WERI-Rb-1 (cell line): ENCODE data around the gene MEOX2.

ENCODE experiments used
- DNase-seq: peaks from one replicate; pipeline ENCODE4 v3.0.0-alpha.2; 2020
- H3K27ac ChIP-seq: fragments of 250-450 bp; sonication (Bioruptor Pico); 2 replicates; pipeline ENCODE4 v1.5.1; 2020; ENCODE audit warnings: mild to moderate bottlenecking, moderate library complexity
- H3K27me3 ChIP-seq: fragments of 250-450 bp; sonication (Bioruptor Pico); 2 replicates; pipeline ENCODE4 v1.5.1; 2021; ENCODE audit warnings: mild to moderate bottlenecking, low read depth, moderate library complexity; ENCODE audit not compliant: insufficient read depth, severe bottlenecking
- H3K36me3 ChIP-seq: fragments of 250-450 bp; sonication (Bioruptor Pico); 2 replicates; pipeline ENCODE4 v1.5.1; 2020; ENCODE audit warnings: mild to moderate bottlenecking, moderate library complexity
- H3K4me3 ChIP-seq: 2 replicates; pipeline ENCODE4 v1.5.1; 2011; ENCODE audit warnings: low read depth, mild to moderate bottlenecking, control low read depth, low read length
- H3K9me3 ChIP-seq: fragments of 250-450 bp; sonication (Bioruptor Pico); 2 replicates; pipeline ENCODE4 v1.5.1; 2021; ENCODE audit warnings: mild to moderate bottlenecking, moderate library complexity; ENCODE audit not compliant: severe bottlenecking
- CTCF ChIP-seq: IDR thresholded peaks from 2 replicates; pipeline ENCODE4 v1.5.1; 2011; ENCODE audit warnings: low read depth, mild to moderate bottlenecking, control low read depth, inconsistent platforms, low read length

MEOX2 gene

DNA sequence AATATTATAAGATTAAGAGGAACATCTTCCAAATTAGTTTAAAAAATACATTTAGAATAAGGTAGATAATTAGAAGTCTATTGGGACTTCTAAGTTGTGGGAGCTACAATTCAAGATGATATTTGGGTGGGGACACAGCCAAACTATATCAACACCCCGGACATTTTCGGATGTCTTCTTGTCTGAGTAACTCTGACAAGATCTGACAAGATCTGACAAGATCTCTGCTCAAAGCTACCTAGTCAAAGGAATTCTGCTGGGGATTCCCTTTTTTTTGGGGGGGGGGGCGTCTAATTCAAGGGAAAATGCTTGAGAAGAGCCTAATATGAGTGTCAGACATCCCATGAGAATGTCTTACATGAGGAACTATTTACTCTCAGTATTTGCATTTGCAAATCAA lies 119.4 kb downstream of the MEOX2 start:
- no peaks in the 10 kb centered on the region for H3K27me3 ChIP-seq
- H3K4me3 ChIP-seq, result no peak overlapping the region
- DNase-seq, result no peak
- H3K36me3 ChIP-seq, result no peaks in the 10 kb centered on the region
- no peak for TF ChIP-seq CTCF
- H3K9me3 ChIP-seq, result no peaks in the 10 kb centered on the region
- no peak overlapping the region for H3K27ac ChIP-seq

DNA sequence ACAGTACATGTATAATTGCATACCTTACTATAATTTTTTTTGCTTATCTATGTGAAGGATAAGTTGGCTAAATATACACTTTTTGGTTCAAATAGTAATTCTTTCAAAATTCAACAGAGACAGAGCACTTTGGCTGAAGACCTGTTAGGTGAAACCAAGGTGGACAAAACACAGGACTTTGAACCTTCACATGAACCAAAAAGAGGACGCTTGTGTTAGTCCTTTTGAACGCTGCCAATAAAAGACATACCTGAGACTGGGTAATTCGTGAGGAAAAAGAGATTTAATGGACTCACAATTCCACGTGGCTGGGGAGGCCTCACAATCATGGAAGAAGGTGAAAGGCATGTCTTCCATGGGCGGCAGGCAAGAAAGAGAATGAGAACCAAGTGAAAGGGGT lies 120.0 kb downstream of the MEOX2 start:
- no peaks in the 10 kb centered on the region for H3K9me3 ChIP-seq
- no peaks in the 10 kb centered on the region for H3K36me3 ChIP-seq
- no peak for DNase-seq
- H3K4me3 ChIP-seq, result no peak overlapping the region
- no peaks in the 10 kb centered on the region for H3K27me3 ChIP-seq
- no peak overlapping the region for H3K27ac ChIP-seq
- TF ChIP-seq CTCF, result no peak

GRCh38 chr7:15561835-15562234 lies 124.6 kb downstream of the MEOX2 start, which contains the start of gene AGMO:
Gene AGMO (minus strand): TSS chr7:15562015.
- Histone ChIP-seq H3K9me3 (no peaks in the 10 kb centered on the region), H3K4me3 (peak within 1 kb of the TSS; percentile 38), H3K27me3 (no peaks in the 10 kb centered on the region), H3K36me3 (no peaks in the 10 kb centered on the region), H3K27ac (peak within 1 kb of the TSS; percentile 85)
- no peak for TF ChIP-seq CTCF
- DNase-seq, result peak; percentile 46
